ENCODE measurements around the gene GINS2.

Gene GINS2

GRCh38 chr16:85687651-85688471 lies 893 bp downstream of the GINS2 start:
- no peak for DNase-seq

- peak; percentile 24 for DNase-seq
These were observed 1.7 kb downstream of the GINS2 start for GRCh38 chr16:85686912-85687591.

DNA sequence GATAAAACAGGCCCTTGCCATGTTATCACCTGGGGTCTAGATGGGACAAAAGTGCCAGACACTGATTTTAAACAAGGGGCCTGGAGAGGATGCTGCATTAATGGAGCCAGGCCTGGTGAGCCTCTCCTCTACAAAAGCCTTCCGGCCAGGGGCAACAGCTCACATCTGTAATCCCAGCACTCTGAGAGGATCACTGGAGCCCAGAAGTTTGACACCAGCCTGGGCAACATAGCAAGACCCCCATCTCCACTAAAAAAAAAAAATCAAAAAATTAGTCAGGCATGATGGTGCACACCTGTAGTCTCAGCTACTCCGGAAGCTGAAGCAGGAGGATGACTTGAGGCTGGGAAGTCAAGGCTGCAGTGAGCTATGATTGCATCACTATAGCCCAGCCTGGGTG lies 3.5 kb downstream of the GINS2 start:
- no peak for DNase-seq

DNA sequence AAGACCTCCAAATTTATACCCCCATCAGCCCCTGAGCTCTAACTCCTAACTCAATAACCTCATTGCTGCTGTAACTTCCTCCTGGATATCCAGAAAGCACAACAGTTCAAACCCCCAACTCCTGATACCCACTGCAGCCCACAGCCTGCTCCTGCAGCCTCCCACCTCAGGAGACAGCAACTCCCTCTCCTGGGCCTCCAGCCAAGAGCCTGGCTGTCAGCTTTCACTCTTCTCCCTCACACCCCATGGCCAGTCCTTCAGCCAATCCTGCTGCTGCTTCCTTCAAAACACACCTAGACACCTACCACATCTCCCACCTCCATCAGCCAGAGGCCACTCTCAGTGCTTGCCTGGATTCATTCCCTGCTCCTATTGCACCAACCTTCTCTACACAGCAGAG lies 5.4 kb downstream of the GINS2 start:
- DNase-seq = peak; percentile 52

GRCh38 chr16:85682516-85682915 lies 6.2 kb downstream of the GINS2 start:
- no peak for DNase-seq

DNA sequence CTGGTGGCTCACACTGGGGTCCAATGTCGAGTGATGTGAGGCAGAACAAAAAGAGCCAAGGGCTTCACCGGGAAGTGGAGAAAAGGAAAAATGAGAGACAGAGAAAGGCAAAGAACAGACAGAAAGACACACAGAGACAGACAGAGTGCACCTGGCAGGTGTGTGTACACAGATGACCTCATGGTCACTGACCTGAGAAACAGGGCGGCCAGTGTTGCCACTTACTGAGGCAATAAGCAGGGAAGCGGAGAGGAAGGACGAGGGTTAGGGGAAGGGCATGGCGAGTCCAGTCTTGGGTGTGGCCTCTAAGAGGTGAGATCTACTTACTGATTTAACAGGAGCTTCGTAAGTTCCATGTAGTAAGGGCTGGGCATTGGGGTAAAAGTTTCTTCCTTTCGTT lies 7.5 kb downstream of the GINS2 start:
- DNase-seq = no peak

- no peak for DNase-seq
These were observed 8.3 kb downstream of the GINS2 start for GRCh38 chr16:85680352-85680944.

- DNase-seq = no peak
These were observed 8.9 kb downstream of the GINS2 start for GRCh38 chr16:85679870-85680269.

GRCh38 chr16:85678821-85679220 lies 9.9 kb downstream of the GINS2 start:
- no peak for DNase-seq

DNA sequence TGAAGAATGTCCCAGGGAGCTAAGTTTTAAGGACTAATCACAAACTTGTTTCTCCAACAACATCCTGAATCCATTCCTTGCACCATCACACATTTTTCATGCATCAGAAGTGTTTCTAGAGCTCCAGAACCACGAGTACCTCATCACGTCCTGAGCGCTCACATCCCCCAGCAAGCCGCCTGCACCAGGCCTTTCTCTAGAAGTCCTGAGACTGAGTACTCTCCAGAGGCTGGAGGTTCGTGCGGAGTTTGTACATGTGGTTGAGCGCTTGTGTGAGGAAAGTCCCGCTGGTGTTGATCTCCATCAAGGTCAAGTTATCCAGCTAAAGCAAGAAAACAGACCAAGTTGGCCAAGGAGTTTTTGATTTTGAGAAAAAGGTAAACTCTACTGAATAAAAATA lies 10.7 kb downstream of the GINS2 start:
- no peak for DNase-seq

DNA sequence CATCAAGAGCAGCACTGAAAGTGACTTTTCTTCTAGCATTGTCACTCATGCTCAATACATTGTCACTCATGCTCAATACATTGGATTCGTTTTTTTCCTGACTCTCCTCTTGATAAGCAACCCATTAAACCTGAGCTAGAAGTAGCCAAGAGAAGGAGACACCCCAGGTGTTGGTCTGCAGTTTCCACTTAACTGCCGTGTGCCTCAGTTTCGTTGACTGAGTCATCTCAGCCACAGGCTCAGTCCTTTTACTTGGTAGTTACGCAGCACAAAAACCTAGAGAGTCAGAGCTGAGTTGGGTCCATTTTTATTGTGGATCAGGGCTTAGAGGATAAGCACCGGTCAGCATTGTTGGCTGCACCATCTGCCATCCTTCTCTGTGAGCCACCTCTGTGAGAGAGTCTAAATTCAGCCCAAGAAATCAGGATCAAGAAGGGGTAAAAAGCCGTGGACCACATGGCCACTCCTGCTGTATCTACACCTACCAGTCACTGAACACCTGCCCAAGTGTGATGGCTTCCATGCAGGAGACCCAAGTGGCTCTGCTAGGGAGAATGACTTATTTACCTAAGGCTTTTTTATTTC lies 11.3 kb downstream of the GINS2 start:
- no peak for DNase-seq

GRCh38 chr16:85676466-85676865 lies 12.3 kb downstream of the GINS2 start:
- DNase-seq = peak; percentile 64

GRCh38 chr16:85675251-85675874 lies 13.4 kb downstream of the GINS2 start:
- peak; percentile 61 for DNase-seq

DNA sequence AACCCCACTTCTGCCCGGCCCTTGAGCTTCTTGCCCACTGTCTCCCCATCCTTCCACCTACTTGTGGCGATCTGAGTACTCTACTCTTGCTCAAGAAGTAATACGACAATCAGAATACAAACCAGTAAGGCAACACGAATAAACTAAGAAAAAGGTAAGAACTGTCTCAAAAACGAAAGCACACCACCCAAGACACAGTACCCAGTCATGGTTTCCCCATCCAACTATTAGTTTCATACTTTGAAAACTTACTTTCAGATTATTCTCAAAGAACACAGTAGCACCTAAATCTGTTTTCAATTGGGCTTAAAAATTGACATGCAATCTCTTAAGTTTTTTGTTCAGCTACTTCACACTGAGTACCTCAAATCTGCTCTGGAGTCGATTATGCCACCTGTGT lies 13.9 kb downstream of the GINS2 start:
- DNase-seq = no peak

- DNase-seq = no peak
These were observed 14.4 kb downstream of the GINS2 start for GRCh38 chr16:85674418-85674755.

- peak; percentile 97 for DNase-seq
These were observed 15.0 kb downstream of the GINS2 start for GRCh38 chr16:85673529-85674417.

DNA sequence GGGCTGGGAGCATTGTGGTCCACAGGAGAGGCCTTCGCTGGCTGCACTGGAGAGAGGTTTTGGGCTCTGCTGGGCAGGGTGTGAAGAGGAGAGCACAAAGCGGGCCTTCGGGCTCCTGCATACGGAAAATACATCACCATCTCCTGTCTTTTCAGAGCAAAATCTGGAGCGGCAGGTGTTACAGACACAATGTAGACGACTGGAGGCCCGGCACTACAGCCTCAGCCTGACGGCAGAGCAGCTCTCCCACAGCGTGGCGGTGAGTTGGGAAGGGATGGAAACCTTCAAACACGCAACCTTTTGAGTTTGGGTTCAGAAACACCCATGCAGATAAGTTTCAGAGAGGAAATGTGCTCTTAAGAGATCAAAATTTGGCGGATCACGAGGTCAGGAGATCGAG lies 17.9 kb downstream of the GINS2 start:
- DNase-seq = no peak

GRCh38 chr16:85668676-85669424 lies 19.9 kb downstream of the GINS2 start:
- no peak for DNase-seq

DNA sequence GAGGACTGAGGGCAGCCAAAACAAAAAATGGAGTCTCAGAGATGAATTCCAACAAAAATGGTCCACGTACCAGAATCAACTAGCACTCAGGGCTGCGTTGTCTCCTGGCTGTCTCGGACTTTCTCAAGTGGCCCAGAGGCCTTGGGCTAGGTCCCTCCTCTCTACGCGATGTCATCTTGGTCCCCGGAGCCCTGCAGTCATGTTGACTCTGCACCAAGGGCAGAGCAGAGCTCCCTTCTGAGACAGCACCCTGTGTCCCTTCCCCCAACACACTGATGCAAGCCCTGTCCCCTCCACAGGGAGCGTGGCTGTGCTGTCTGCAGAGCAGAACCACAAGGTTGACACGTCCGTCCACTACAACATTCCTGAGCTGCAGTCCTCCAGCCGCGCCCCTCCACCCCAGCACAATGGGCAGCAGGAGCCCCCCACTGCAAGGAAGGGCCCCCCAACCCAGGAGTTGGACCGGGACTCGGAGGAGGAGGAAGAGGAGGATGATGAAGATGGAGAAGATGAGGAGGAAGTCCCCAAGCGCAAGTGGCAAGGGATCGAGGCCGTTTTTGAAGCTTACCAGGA lies 20.8 kb downstream of the GINS2 start:
- no peak for DNase-seq

- no peak for DNase-seq
These were observed 21.5 kb downstream of the GINS2 start for GRCh38 chr16:85667261-85667660.

DNA sequence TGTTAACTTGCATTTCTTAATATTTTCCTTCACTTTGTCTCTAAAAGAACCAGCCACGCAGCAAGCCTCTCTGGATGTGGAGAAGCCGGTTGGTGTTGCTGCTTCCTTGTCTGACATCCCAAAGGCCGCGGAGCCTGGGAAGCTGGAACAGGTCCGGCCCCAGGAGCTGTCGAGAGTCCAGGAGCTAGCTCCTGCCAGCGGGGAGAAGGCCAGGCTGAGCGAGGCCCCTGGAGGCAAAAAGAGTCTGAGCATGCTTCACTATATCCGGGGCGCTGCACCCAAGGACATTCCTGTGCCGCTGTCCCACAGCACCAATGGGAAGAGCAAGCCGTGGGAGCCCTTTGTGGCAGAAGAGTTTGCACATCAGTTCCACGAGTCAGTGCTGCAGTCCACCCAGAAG lies 22.8 kb downstream of the GINS2 start:
- no peak for DNase-seq
